ENCODE measurements around the gene ZNF260.
A peak's percentile ranks its signal among the peaks of the same experiment; 100 is the strongest.

Gene ZNF260

GRCh38 chr19:36572593-36573019, 44.5 kb upstream of the ZNF260 start:
- ChIA-PET POLR2A (ENCODE audit: low non-redundant PET) (interaction anchor here (0.6 kb wide), 1 partner anchor 421 kb away, joined by 3 read pairs; no protein-coding TSS in a partner anchor), CTCF (interaction anchor here (0.6 kb wide), 2 partner anchors 193 to 938 kb away, joined by 3 to 5 read pairs; no protein-coding TSS in a partner anchor)

GRCh38 chr19:36564391-36564790, 36.3 kb upstream of the ZNF260 start:
- POLR2A ChIA-PET (ENCODE audit: low non-redundant PET) = no interaction called here

More at GRCh38 chr19:36572593-36573019, 44.5 kb upstream of the ZNF260 start:
- peak; percentile 11 for DNase-seq (ENCODE audit: low spot score)
- TF ChIP-seq, protein P1, sequence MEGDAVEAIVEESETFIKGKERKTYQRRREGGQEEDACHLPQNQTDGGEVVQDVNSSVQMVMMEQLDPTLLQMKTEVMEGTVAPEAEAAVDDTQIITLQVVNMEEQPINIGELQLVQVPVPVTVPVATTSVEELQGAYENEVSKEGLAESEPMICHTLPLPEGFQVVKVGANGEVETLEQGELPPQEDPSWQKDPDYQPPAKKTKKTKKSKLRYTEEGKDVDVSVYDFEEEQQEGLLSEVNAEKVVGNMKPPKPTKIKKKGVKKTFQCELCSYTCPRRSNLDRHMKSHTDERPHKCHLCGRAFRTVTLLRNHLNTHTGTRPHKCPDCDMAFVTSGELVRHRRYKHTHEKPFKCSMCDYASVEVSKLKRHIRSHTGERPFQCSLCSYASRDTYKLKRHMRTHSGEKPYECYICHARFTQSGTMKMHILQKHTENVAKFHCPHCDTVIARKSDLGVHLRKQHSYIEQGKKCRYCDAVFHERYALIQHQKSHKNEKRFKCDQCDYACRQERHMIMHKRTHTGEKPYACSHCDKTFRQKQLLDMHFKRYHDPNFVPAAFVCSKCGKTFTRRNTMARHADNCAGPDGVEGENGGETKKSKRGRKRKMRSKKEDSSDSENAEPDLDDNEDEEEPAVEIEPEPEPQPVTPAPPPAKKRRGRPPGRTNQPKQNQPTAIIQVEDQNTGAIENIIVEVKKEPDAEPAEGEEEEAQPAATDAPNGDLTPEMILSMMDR (conservative IDR thresholded peaks at IDR 0.05; ENCODE audit: low read depth) = no peak
- peak overlapping the region; percentile 78 for H3K27ac ChIP-seq

DNA sequence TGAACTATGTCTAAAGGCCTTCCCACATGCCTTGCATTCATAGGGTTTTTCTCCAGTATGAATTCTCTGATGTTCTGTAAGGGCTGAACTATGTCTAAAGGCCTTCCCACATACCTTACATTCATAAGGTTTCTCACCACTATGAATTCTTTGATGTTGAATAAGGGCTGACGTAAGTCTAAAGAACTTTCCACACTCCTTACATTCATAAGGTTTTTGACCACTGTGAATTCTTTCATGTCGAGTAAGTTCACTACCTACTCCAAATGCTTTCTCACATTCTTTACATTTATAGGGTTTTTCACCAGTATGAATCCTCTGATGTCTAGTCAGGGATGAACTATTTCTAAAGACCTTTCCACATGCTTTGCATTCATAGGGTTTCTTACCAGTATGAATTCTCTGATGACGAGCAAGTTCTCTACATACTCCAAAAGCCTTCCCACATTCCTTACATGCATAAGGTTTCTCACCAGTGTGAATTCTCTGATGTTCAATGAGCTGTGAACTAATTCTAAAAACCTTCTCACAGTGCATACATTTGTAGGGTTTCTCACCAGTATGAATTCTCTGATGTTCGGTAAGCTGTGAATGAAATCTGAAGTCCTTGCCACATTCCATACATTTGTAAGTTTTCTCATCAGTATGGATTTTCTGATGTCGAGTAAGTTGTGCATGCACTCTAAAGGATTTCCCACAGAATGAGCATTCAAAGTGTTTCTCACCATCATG, 19.1 kb upstream of the ZNF260 start:
- ChIA-PET CTCF (no interaction called here), POLR2A (ENCODE audit: low non-redundant PET) (no interaction called here)
- DNase-seq (ENCODE audit: low spot score) = no peak
- H3K27ac ChIP-seq = no peak overlapping the region
- TF ChIP-seq, protein P1 (conservative IDR thresholded peaks at IDR 0.05; ENCODE audit: low read depth) = no peak

More at GRCh38 chr19:36564391-36564790, 36.3 kb upstream of the ZNF260 start:
- no peak for DNase-seq (ENCODE audit: low spot score)
- TF ChIP-seq, protein P1 (conservative IDR thresholded peaks at IDR 0.05; ENCODE audit: low read depth) = no peak
- H3K27ac ChIP-seq = no peak overlapping the region
- CTCF ChIA-PET = interaction anchor here (0.5 kb wide), 1 partner anchor 240 kb away, joined by 3 read pairs; no protein-coding TSS in a partner anchor

- ChIA-PET CTCF (interaction anchor here (0.6 kb wide), 1 partner anchor 46 kb away, joined by 3 read pairs; no protein-coding TSS in a partner anchor), POLR2A (ENCODE audit: low non-redundant PET) (interaction anchor here (0.5 to 1.3 kb wide), 4 partner anchors 39 to 144 kb away, joined by 3 to 5 read pairs (median 3); partner anchors contain the start of gene ZNF566)
- peak; percentile 4 for DNase-seq (ENCODE audit: low spot score)
- TF ChIP-seq, protein P1 (conservative IDR thresholded peaks at IDR 0.05; ENCODE audit: low read depth) = no peak
- H3K27ac ChIP-seq = peak overlapping the region; percentile 94
These were observed 949 bp upstream of the ZNF260 start for GRCh38 chr19:36528921-36529518.

DNA sequence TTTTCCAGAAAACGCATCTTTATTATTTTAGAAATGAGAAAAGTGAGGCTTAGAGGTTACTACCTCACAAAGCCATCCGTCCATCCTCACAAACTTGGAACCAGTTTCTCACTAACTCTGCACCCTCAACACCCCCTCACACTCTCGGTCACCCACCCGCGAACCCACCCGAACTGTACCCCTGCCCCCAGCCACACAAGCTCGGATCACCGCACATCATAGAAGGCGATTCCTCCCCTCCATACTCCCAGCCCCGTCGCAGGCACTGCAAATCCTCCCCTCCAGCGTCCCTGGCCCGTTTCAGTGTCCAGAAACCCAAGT, 238 bp downstream of the ZNF260 start:
- CTCF ChIA-PET = interaction anchor here (0.7 kb wide), 1 partner anchor 167 kb away, joined by 3 read pairs; no protein-coding TSS in a partner anchor
- POLR2A ChIA-PET (ENCODE audit: low non-redundant PET) = interaction anchor here (0.5 to 1.3 kb wide), 2 partner anchors 38 to 149 kb away, joined by 3 to 5 read pairs; partner anchors contain the start of genes ZFP14 and ZNF566
- TF ChIP-seq, protein P1 (conservative IDR thresholded peaks at IDR 0.05; ENCODE audit: low read depth) = no peak
- peak overlapping the region; percentile 94 for H3K27ac ChIP-seq
- DNase-seq (ENCODE audit: low spot score) = no peak

DNA sequence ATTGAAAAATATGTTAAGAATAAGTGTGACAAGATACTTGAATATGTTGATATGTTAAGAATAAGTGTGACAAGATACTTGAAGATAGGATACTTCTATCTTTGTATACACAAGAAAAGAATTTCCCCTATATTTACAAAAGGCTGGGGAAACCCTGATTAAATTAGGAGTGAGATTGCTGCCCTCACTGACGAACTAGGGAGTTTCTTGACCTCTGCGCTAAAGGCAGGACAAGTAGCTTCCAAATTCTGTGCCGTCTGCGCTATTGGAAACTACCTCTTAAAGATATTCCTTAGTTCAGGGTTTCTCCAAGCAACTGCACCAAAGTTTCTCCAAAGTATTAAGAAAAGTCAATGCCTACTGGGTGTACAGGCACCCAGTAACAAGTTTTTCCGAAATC, 730 bp downstream of the ZNF260 start:
- TF ChIP-seq, protein P1 (conservative IDR thresholded peaks at IDR 0.05; ENCODE audit: low read depth) = no peak
- H3K27ac ChIP-seq = no peak overlapping the region
- POLR2A ChIA-PET (ENCODE audit: low non-redundant PET) = no interaction called here
- CTCF ChIA-PET = interaction anchor here (0.7 kb wide), 1 partner anchor 697 kb away, joined by 3 read pairs; no protein-coding TSS in a partner anchor
- peak; percentile 5 for DNase-seq (ENCODE audit: low spot score)

Data from RWPE1 (cell line).